ENCODE measurements around the gene SLCO4A1.

- TF ChIP-seq EZH2 (IDR thresholded peaks at IDR 0.05; ENCODE audit: borderline replicate concordance) (no peak), EZH2phosphoT487 (IDR thresholded peaks at IDR 0.05; ENCODE audit: low read depth, severe bottlenecking, unreplicated experiment) (no peak)
- TF ChIP-seq, protein P1, sequence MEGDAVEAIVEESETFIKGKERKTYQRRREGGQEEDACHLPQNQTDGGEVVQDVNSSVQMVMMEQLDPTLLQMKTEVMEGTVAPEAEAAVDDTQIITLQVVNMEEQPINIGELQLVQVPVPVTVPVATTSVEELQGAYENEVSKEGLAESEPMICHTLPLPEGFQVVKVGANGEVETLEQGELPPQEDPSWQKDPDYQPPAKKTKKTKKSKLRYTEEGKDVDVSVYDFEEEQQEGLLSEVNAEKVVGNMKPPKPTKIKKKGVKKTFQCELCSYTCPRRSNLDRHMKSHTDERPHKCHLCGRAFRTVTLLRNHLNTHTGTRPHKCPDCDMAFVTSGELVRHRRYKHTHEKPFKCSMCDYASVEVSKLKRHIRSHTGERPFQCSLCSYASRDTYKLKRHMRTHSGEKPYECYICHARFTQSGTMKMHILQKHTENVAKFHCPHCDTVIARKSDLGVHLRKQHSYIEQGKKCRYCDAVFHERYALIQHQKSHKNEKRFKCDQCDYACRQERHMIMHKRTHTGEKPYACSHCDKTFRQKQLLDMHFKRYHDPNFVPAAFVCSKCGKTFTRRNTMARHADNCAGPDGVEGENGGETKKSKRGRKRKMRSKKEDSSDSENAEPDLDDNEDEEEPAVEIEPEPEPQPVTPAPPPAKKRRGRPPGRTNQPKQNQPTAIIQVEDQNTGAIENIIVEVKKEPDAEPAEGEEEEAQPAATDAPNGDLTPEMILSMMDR (IDR thresholded peaks at IDR 0.05; ENCODE audit: poor library complexity): no peak
Observed at GRCh38 chr20:62638679-62639406, 3.5 kb upstream of the SLCO4A1 start.
